Lung microvascular endothelial cell (primary cell): Measurements from ENCODE around the gene PTPRG. TPM values are rescaled to one million over a fixed set of nuclear protein-coding genes. Genes with fewer than 3 reads are reported as not detected.

Source experiments
- DNase-seq, 2 donors: peaks; one replicate each; pipeline versions ENCODE4 v3.0.0 to v3.0.0-alpha.2; 2010; ENCODE audit warnings: low read depth in 2 of 2
- total RNA-seq: library from RNA; depleted of rRNA; stranded (reverse); fragments of >200 nt; gene quantifications from 2 replicates; pipeline ENCODE4 v1.2.1, GENCODE V29; 2014

PTPRG gene
- total RNA-seq, 1 donor from 2014 or later, result 5.8 TPM

DNA sequence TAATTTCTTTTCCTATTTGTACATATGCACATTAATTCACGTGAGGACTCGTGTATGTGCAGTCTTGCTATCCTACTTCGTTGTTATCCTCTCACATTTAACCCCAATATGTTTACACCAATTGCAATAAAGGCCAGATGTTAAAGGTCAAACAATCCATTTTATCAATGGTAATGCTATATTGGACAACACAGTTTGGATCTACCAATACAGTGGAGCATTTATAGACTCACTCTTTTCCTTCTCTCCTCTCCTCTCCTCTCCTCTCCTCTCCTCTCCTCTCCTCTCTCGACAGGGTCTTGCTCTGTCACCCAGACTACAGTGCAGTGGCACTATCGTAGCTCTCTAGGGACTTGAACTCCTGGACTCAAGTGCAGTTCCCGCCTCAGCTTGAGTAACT lies 324.0 kb downstream of the PTPRG start:
- DNase-seq, result no peak

DNA sequence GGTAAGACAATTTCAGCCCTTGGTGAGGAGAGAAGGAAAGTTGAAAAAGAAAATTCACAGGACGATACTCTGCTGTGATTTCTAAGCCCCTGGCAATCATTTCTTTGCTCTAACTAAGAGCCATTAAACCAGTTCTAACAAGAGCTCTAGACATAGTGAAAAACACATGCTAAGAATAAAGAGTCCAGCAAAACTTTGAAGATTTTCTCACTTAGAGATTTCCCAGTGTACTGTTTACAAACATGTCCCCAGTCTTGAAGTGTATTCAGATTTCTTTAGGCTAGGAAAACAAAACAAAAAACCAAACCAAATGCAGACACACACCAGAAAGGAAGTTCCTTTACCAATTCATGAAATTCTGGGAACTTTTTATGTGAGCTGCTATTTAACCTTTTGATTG lies 325.8 kb downstream of the PTPRG start:
- no peak for DNase-seq

DNA sequence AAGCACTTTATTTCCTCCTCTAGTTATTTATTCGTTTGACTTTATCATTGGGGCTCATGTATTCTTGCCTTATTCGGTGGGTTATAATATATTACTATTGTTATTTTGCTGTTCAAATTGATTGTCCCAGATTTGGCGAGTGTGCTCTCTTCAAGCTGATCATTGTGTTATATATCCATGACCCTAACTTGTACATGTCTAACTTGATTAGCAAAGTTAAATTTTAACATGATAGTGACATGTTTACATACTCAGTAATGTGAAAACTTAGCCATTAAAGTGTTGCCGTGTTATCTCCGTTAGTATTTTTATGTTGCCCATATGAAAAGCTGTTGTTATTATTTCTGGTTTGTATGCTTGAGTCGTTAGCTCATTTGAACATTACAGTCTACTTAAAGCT lies 327.9 kb downstream of the PTPRG start:
- DNase-seq, result no peak

DNA sequence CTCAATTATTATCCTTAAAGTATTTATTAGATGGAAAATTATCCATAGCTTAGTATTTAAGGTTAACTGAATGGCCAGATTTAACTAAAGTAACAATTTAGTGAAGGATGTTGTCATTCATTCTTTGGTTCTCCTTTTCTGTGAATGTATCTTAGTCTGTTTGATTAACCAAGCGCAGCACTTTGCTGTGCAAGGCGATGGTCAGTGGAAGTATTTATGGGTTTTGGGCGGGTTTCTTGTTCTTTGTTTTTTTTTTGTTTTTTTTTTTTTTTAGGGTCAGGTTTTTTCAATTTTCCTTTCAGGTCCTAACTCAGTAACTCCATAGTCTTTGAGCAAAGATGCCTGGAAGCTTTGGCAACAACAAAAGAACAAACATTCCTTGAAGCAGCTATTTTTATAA lies 328.8 kb downstream of the PTPRG start:
- DNase-seq, result no peak

DNA sequence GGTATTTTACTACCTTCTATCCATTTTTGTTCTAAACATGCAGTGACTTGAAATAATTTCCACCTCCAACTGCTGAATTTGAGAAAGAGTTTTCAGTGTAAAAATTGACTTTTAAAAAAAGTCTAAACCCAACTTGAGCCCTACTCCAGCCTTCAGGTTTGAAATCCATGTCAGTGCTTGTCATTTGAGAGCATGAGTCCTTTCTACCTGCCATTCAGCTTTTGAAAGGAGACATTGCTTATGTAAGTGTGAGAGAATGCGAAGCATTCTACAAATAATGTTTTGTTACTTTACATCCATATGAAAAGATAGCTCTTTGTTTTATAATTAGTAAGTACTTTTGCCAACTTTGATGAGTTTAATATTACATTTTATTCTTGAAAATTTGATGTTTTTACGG lies 329.2 kb downstream of the PTPRG start:
- DNase-seq, result no peak

DNA sequence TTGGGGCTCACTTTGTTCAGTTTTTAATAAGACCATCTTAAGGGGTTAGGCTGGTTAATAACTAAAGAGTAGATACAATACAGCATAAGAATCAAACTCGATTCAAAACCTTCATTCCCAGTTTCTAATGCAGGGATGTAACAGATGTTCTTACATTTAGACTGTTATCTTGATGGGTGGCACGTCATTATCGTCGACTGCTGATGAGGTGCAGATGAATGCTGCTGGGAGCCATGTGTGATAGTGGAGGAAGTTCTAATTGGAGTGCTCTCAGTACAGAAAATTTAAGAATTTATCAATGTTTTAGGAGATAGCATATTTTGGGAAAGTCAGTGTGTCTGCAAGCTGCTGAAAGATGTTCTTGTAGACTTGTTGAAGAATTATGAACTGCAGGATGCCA lies 331.5 kb downstream of the PTPRG start:
- no peak for DNase-seq

DNA sequence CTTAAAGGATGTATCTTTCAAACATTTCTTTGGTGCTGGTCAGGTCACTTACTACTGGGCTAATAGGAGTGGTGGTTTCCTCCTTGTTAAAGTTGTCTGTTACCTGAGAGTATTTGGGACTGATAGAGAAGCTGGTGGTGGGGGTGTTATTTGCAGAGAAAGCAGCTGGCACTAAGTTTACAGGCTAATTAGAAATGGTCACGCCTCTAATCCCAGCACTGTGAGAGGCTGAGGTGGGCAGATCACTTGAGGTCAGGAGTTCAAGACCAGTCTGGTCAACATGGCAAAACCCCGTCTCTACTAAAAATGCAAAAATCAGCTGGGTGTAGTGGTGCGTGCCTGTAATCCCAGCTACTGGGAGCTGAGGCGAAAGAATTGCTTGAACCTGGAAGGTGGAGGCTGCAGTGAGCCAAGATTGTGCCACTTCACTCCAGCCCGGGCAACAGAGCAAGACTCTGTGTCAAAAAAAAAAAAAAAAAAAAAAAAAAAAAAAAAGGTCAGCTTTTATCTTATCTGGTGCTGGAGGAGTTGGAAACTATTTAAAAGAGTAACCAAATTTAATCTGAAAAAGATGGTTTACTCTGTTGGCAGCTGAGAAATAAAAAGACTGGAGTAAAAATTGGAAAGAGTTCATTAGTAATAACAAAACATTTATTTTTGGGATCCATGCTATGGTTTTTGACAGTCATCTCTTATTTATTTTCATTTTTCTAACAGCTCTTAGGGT lies 332.6 kb downstream of the PTPRG start:
- DNase-seq, result no peak

DNA sequence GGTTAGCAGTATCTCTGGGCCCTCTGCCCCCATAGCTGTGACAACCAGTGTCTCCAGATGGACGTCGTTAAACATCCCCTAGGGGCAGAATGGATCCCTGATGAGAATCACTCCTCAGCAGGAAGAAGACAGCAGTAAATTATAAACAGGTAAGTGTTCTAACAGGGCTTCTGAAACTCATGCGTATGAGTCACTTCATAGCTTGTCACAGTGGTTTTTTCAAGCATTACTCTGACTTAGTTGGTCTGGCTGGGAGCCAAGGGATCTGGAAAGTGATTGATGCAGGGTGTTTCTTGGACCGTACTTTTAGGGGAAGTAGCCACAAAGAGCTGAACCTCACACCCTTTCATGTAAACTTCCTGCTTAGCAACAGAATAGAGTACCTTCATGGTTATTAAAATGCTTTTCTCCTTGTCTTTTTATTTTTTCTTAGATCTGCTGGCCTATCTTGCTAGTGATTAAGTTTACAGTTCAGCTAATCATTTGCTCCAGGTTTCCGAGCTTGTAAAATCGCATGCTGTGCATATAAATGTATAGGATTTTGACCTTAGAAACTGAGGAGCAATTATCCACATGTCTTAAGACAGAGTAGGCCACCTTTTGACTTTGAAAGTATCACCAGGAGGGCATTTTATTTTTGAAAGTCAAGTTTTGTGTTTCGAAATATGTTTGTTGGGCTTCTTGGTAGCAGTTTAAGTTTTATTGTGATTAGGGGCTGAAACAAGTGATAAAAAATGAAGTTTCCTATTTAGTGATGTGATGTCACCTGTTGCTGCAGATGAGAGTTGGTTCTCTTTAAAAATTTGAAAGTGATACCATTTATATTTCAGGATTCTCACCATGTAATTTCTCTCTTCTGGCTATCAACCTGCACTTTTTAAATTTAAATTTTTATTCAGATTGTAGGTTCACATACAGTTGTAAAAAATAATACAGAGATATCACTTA lies 333.9 kb downstream of the PTPRG start:
- peak; percentile 29 to 98 for DNase-seq

DNA sequence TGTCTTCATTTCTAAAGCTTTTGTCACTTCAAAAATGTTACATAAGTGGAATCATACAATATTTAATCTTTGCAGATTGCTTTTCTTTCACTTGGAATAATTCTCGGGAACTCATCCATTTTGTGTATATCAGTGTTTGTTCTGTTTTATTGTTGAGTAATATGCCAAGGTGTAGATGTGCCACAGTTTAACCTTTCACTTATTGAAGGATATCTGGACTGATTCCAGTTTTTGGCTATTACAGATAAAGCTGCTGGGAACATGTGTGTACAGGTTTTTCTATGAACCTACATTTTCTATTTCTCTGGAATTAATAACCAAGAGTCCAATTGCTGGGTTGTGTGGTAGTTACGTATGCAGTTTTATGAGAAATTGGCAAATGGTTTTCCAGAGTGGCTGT lies 334.9 kb downstream of the PTPRG start:
- no peak for DNase-seq

DNA sequence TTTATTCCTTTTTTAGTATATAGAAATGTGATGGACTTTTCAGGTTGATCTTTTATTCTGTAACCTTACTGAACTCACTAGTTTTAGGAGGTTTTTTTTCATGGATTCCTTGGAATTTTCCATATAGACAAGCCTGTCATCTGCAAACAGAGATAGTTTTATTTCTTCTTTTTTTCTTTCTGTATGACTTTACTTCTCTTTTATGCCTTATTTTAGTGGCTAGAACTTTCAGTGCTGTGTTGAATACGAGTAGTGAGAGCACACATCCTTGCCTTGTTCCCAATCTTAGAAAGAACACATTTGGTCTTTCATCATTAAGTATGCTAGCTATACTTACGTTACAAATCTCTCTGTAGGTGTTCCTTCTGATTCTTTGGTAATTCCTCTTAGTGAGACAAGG lies 336.5 kb downstream of the PTPRG start:
- DNase-seq, result no peak

DNA sequence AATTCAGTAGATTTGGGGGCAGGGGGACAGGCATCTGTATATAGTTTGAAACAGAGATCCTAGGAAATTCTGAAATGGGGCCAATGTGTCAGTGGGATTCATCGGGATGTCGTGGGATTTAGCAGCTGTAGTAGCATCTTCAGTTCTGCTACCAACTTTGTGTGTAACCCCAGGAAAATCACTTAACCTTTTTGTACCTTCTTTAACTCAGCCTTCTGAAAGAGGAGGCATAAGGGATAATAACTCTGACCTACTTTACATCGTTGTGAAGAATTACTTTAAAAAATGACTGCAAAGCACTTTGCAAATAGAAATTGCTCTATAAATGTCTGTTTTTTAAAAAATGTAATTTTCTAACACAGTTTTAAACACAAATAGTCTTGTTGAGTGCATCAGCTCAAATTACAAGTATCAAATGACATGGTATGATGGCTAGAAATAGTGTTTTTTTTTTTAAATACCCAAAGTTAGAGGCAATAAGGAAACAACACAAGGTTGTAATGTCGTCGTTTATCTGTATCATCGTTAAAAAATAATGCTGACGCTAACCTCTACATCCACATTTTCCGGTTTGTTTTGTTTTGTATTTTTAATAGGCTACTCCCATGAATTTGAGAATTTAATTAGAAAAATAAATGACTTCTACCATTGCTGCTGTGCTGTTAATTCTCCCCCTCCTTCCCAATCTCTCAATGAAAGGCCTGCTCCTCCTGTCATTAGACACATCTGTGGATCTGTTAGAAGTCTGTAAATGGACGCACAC lies 338.5 kb downstream of the PTPRG start:
- DNase-seq, result no peak

DNA sequence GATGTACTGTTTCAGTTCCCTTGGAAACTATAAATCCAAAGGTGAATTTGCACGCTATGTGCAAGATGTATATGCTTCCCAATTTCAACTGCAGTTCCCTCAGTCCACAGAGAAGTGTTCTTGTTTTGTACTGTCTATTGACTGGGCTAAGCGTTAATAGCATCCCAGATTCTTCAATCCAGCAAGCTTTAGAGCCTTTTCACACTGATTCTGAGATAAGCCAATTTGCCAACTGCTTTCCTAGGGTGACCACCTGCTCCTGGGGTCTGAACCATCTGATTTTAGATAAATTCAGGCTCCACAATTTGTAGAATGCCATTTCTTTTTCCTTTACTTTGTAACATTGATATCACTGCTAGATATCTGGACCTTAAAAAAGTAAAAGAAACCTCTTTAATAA lies 340.1 kb downstream of the PTPRG start:
- DNase-seq, result no peak

DNA sequence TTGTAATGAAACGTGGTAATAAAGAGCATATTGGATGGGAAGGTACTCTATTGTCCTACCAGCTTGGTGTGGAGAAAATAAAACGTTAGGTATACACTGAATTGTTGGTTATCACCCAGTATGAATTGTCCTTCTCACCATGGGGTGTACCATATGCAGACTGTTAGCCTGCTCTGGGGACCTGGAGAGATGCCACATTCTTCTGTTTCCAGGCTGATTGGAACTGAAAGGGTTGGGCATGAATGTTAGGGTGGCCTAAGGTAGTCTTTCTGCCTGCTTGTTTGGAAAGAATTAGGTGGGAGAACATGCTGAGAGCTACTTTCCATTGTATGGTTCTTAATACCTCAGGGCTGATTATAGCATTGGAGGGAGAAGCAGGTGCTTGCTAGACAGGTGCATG lies 340.6 kb downstream of the PTPRG start:
- DNase-seq, result no peak

DNA sequence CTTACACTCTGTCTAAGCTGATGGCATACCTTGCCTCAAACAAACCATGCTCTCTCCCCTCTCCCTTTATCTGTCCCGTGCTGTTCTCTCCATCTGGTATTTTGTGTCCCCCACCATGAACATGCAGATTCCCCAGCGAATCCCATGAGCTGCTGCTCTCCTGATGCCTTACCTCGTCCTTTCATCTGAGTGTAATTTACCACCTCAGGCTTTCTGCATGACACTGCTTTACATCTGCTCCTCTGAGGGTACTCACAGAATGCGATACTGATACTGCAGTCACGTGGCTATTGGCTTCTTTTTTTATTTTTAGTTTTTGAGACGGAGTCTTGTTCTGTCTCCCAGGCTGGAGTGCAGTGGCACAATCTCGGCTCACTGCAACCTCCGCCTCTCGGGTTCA lies 341.7 kb downstream of the PTPRG start:
- DNase-seq, result no peak

DNA sequence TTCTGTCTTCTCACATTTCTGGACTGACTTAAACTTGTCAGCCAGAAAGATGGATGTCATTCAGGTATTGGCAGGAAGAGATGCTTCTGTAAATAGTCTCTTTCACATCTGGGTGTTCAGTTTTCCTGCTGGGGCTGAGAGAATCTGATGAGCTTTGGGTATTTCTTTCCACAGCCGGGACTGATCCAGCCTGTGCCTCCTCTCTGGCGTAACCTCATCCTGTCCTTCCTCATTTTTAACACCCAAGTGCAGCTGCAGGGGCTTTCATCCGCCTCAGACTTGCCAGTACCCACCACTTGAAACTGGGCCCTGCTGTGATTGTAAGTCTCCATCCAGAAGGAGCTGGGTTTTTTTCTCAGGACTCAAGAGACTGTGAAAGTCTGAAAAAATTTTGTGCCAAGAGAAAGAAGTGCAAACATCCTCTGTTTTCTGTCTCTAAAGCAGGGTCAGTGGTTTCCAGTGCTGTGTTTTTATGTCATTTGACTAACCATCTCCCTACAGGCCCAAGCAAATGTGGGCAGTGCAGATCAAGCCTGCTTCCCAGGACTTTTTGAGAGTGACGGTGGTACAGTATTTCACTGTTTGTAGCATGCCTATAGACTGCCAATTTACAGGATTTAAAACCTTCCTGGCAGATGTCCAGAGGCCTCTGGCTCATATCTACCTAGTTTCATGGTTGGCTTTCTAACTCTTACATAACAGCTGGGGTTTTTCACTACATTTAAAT lies 342.7 kb downstream of the PTPRG start:
- peak in 1 of 2 donors; percentile 29 for DNase-seq

DNA sequence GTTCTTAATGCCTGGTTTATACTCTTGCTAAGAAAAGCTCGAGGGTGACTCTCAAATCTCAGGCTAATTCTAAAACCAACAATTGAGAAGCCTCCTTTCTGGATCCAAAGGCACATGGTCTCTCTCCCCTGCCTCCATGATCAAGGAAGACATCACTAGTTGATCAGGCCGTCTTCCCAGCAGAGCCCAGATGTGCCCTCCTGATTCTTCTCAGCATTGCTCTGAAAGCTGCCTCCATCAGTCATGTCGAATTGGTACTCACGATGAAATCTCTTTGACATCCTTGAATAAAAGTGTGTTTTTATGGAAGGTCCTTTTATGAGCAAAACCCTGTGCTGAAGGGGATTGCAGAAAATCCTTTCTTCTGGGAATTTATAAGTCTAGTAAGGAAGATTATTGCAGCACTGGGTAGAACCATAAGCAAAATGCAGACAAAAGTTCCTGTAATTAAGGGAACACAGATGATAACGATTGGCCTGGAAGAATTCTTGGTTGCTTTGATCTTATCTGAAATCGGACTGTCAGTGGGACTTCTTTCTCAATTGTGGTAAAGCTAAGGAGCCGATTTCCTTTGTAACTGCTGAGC lies 345.9 kb downstream of the PTPRG start:
- DNase-seq, result no peak

DNA sequence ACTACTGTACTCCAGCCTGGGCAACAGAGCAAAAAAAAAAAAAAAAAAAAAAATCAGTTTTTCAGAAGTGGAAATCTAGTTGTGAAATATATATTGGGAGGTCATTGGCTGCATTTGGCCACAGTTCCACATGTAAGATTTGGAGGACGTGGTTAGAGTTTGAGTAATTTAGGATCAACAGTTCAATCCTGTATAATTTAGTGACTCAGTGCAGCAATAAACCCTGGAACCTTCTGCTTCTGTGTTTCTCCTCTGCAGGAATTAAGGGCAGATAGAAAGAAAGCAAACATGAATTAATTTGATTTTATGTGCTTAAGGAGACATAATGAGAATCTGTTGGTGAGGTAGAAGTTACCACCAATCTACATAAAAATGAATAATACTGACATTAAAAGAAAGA lies 347.0 kb downstream of the PTPRG start:
- no peak for DNase-seq

DNA sequence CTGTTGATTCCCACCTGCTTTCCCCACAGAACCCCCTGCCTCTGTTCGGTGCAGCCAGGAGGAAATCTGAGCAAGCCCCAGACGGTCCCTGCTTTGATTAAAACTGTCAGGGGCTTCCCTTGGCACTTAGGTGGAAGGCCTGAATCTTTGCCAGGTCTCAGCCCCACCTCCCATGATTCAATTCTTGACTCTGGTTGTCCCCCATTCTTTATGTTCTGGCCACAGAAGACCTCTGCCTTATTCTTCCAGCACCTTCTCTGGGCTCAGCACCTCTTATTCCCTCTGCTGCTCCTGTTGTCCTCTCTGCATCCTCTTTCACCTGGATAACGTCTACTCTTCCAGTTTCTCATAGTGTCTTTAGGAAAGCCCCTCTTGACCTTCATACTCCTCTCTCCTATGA lies 349.4 kb downstream of the PTPRG start:
- no peak for DNase-seq

DNA sequence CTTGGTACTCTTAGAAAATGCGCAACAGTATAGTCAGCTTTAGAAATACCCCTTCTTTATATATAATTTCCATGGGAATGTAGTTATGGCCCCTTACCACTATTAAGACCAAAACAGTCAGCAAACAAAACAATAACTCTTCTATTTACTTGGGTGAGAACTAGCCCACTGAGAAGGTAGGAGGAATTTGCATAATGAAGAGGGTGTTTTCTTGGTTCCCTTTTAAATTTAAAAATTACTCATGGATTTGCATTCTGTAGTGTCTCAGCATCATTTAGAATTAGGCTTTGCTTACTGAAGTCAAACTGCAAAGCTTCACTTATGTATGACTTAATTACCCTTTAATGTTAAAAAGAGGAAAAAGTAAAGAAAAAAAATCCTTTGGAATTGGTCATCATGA lies 350.8 kb downstream of the PTPRG start:
- DNase-seq, result no peak

DNA sequence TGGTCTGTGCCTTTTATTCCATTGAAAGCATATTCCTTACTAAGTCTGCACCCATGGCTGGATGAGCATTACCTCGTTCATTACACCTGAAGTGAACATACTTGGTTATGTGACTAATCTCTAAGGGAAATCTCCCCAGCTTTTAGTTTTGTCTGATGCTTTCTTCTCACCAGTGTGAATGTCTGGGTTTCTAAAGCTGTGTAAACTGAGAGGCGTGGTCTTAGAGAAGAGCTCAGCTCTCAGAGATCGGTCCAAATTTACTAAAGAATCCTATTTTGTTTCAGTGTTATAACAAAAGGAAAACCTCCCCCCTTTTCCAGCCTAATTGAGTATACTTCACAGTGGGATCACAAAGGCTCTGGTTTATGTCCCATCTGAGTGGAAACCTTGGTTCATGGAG lies 352.3 kb downstream of the PTPRG start:
- DNase-seq, result no peak

DNA sequence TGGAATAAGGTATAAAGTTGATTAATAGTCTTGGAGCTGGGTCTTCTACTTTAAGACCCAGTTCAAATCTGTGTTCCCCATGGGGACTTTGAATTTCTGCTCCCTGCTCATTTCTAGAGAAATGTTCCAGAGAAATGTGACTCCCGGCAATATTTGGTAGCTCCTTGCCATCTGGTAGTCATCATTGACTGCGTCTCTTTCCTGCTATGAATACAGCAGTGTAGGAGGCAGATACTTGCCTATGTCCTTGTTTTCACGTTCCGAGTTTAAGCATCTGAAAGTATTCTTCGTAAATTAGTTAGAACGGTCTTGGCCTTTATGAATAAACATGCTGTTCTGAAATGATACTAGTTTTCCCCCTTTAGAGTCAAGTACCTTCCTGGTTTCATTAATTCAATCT lies 352.9 kb downstream of the PTPRG start:
- no peak for DNase-seq
